LHCN-M2 (cell line): ENCODE measurements around the gene TNFRSF6B. TPM values are rescaled to one million over a fixed set of nuclear protein-coding genes. Genes with fewer than 3 reads are reported as not detected.

Source experiments
- DNase-seq: peaks from one replicate; pipeline ENCODE4 v3.0.0-alpha.2; 2012; ENCODE audit warnings: low read depth
- total RNA-seq: library from RNA; depleted of rRNA; stranded (reverse); fragments of >200 nt; gene quantifications from 2 replicates; pipeline ENCODE4 v1.2.3, GENCODE V29; 2014

TNFRSF6B gene
- total RNA-seq, 1 experiment from 2014 or later = 6.7 TPM

- no peak for DNase-seq
These were observed 39.6 kb downstream of the TNFRSF6B start, which contains the start of gene LIME1 for GRCh38 chr20:63735859-63736718. Gene LIME1, plus strand, starts transcription at chr20:63736664. Its CDS starts 886 bp downstream, at chr20:63737550.

DNA sequence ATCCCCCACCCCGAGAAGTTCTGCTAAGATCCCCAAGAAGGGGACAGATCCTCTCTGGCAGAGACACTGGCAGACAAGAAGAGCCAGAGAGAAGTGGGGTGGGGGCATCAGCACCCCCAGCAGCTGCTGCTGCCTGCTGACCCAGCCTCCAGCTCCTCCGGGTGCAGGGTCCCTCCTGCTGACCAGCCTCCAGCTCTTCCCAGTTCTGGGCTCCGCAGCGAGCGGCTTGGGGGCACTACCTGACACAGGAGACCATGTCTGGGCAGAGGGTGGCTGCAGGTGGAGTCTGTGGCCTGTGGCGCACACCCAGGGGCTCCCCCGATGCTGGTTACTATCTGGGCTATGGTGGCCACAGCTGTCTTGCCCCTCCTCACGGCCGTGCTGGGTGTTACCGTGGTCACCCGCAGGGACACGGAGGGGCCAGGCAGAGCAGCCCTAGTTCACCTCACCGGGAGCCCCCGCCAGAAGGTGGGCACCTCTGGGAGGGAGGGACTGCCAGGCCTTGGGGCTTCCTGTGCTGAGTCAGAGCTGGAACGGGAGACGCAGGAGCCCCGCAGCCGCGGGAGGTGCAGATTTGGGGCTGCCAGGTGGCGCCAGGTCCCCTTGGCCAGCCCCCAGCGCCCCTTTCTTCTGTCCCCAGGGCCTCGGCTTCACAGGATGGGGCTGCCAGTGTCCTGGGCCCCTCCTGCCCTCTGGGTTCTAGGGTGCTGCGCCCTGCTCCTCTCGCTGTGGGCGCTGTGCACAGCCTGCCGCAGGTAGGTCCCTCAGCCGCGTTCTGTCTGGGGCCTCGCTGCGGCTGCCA, 40.6 kb downstream of the TNFRSF6B start:
- no peak for DNase-seq

DNA sequence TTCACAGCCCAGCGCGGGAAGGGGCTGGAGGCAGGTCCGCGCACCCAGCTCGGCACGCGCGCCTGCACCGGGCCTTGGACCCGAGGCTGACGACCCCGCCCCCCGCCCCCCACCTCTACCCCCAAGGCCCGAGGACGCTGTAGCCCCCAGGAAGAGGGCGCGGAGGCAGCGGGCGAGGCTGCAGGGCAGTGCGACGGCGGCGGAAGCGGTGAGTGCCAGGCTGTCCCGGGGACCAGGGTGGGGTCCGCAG, 41.2 kb downstream of the TNFRSF6B start:
- DNase-seq = no peak

DNA sequence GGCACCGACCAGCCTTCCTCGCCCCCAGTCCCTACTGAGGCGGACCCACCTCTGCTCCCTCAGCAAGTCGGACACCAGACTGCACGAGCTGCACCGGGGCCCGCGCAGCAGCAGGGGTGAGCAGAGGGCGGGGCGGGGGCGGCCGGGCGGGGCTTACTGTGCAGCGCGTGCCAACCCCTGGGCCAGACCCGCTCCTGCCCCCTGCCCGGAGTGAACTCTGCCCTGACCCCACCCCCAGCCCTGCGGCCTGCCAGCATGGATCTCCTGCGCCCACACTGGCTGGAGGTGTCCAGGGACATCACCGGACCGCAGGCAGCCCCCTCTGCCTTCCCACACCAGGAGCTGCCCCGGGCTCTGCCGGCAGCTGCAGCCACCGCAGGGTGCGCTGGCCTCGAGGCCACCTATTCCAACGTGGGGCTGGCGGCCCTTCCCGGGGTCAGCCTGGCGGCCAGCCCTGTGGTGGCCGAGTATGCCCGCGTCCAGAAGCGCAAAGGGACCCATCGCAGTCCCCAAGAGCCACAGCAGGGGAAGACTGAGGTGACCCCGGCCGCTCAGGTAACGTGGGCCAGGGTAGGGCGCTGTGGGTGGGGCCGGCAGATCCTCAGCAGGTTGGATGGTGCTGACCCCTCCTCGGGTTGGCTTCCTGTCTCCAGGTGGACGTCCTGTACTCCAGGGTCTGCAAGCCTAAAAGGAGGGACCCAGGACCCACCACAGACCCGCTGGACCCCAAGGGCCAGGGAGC, 41.7 kb downstream of the TNFRSF6B start:
- no peak for DNase-seq

GRCh38 chr20:63738687-63739129, 42.3 kb downstream of the TNFRSF6B start:
- no peak for DNase-seq

GRCh38 chr20:63739130-63740069, 42.9 kb downstream of the TNFRSF6B start, which contains the start of gene SLC2A4RG:
Gene SLC2A4RG, plus strand, starts transcription at chr20:63739776. Its CDS starts 137 bp downstream, at chr20:63739913.
- peak; percentile 62 for DNase-seq

DNA sequence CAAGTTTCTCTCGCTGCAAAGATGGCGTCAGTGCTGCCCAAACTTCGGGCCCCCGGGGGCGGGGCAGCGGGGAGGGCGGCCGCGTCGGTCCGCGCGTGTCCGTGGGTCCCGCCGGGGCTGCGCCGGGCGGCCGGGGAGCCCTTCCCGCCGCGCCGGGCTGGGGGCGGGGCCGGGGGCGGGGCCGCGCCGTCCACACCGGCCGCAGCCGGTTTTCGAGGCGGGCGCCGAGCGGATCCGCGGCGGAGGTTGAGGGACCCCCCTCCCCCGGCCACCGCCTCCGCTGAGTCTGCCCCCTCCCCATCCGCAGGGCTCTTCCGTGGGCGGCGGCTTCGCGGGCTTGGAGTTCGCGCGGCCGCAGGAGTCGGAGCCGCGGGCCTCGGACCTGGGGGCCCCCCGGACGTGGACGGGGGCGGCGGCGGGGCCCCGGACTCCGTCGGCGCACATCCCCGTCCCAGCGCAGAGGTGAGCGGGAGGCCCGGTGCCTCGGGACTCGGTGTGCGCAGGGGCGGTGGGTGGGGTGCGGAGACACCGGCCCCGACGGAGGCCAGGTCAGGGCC, 43.7 kb downstream of the TNFRSF6B start:
- peak; percentile 55 for DNase-seq

DNA sequence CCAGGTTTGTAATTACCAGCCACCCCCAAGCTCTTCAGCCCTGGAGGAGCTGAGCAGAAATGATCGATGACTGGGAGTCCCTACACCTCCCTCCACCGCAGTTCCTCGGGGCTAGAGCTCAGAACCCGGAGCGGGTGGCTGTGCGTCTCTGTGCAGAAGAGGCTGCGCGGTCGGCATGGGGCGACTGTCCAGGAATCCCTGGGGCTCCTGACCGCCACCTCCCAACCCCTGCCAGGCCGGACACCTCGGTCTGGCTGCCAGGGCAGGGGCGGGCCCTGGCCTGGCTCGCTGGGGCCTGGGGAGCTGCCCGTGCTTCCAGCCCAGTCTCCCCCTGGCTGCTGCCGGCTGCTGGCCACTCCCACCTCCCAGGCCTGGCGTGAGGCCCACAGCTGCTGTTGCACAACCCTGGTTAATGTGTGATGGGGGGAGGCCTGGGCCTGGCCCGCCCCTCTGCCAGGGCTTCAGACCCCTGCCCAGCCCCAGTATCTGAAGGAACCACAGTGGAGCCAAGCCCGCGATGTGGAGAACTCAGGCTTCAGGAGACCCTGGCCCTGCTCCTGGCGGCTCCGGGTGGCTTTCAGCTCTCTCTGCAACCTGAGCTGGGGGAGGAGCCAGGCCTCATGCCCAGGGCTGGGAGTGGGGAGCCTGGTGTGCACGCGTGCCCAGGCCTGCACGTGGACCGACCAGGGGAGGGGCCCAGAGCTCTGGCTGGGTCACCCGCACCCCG, 44.3 kb downstream of the TNFRSF6B start:
- DNase-seq = peak; percentile 89

DNA sequence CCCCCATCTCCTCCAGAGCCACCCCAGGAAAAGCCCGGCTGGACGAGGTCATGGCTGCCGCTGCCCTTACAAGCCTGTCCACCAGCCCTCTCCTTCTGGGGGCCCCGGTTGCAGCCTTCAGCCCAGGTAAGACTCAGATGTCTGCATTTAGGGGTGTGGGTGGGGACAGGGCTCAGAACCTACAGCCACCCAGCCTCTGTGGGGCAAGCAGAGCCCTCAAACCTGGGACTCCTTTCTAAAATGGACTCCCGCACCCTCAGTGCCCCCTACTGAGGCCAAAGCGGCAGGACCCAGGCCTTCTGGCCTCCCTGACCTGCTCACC, 44.9 kb downstream of the TNFRSF6B start:
- DNase-seq = no peak

GRCh38 chr20:63741676-63742380, 45.4 kb downstream of the TNFRSF6B start:
- DNase-seq = no peak

DNA sequence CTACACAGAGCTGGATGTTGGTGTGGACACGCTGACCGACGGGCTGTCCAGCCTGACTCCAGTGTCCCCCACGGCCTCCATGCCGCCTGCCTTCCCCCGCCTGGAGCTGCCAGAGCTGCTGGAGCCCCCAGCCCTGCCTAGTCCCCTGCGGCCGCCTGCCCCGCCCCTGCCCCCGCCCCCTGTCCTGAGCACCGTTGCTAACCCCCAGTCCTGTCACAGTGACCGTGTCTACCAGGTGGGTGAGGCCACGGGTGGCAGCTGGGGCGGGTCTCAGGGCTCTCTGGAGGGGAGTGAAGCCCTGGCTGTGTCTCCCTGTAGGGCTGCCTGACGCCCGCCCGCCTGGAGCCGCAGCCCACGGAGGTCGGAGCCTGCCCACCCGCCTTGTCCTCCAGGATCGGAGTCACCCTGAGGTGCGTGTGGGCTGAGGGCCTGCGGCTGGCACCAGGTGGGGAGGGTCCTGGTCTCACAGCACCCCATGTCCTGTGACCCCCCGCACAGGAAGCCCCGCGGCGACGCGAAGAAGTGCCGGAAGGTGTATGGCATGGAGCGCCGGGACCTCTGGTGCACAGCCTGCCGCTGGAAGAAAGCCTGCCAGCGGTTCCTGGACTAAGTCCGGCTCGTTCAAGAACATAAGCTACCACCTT, 46.1 kb downstream of the TNFRSF6B start:
- no peak for DNase-seq

DNA sequence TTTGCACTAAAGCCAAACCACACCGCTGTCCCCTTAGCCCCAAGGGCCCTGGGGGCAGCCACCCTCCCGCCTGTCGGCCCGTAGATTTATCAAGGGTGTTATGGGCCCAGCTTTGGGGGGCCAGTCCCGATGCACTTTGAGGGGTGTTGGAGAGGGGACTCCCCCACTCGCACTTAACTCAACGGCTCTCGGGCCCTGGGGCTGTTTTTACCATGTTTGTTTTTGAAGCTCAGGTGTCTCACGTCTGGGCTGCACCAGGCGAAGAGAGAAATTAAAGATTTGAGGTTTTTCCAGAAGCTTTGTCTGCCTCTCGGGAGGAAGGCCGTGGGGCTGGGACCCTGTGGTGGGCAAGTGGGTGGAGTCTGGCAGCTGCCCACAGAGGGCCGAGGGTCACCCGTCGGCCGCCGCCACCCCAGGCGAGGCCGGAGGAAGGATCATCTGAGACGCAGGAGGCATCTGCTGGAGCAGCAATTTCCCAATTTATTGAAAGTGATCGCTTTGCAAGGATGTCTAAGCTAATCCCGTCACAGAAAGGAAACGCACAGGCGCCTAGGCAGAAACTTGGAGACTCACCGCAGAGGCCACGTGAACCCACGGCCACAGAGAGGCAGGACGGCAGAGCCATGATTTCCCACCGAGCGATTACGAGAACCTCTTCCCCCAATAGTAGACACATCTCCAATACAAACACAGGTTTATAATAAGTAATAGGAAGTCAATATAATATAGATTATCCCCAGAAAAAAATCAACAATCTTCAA, 46.9 kb downstream of the TNFRSF6B start:
- DNase-seq = no peak

DNA sequence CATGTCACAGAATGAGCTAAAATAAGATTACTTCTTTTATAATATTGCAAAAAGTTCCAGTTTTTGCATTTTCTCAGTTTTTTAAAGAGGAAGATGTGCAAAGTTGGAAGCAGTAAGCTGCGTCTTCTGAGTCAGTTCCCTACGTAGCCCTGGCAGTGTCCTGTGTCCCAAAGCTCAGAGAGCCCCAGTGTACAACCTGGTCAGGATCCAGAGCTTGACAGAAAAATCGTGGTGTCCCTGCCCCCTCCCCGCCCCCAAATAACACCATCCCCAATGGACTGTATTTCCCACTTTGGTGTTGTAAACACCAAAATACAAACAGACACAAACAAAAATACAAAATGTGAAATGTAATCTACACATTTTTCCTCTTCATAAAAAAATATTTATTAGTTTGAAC, 47.7 kb downstream of the TNFRSF6B start:
- no peak for DNase-seq

GRCh38 chr20:63744574-63745423, 48.3 kb downstream of the TNFRSF6B start:
- DNase-seq = no peak

- DNase-seq = no peak
These were observed 49.0 kb downstream of the TNFRSF6B start for GRCh38 chr20:63745424-63745805.

DNA sequence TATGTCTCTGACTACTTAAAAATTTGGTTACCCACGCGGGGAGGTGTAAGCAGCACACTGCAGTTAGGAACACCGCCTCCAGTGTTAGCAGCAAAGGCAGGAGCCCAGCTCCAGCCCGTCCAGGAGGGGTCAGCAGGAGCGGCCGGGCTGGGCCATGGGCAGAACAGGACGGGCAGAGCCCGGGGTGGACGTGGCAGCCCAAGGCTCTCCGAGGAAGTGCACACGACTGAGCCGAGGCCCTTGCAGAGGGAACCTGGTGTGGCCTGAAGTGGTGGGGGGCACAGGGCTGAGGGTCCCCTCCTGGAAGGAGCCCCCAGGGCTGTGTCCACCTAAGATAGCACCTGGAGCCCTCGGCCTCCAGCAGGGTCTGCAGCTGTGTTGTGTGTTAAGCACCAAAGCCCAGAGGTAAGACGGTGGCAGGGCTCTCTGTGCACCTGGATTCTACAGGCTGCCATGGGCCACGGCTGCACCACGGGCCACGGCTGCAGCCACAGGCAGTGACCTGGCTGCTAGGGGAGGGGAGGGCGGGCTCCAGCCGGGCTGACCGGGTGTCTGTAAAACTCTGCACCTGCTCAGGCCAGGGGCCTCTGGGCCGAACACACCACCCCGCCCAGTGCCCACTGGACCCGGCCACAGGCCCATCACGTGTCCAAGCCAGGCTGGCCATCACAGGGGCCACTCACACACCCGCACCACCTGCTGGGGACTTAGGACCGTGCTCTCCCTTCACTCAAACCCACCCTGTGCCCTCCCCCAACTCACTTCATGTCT, 49.7 kb downstream of the TNFRSF6B start:
- DNase-seq = no peak
